ENCODE results near the gene DKK3. TPM values are rescaled to one million over a fixed set of nuclear protein-coding genes. Genes with fewer than 3 reads are reported as not detected.

DKK3 gene
- total and polyA plus RNA-seq, 8 donors: 21.8 to 63.8 (median 37.6) TPM

- no peaks in the 10 kb centered on the region for H3K27me3 ChIP-seq
- 93 to 98% (median 97%) methylated on average over 2 of the region's 2 CpGs for WGBS, 5 donors
- H3K36me3 ChIP-seq: peaks cover 0 to 17% (median 3%) of the 10 kb centered on the region in 4 donors
- no peak for DNase-seq
- H3K27ac ChIP-seq: no peak overlapping the region
- no peaks in the 10 kb centered on the region for H3K4me1 ChIP-seq
- intact Hi-C loops (cut with DNase I; ENCODE audit: low total_unique reads): no loop called here
- no peak overlapping the region for H3K4me3 ChIP-seq
- no peaks in the 10 kb centered on the region for H3K9me3 ChIP-seq
- no peak for TF ChIP-seq POLR2A (IDR thresholded peaks at IDR 0.05)
- TF ChIP-seq CTCF (IDR thresholded peaks at IDR 0.05): no peak
- TF ChIP-seq EP300 (IDR thresholded peaks at IDR 0.05): no peak
- TF ChIP-seq POLR2AphosphoS5 (IDR thresholded peaks at IDR 0.05): no peak
These were observed 92.8 kb downstream of the DKK3 start for GRCh38 chr11:11915625-11916024.

- DNase-seq: no peak
- H3K36me3 ChIP-seq: peaks cover 0 to 17% (median 12%) of the 10 kb centered on the region in 4 donors
- intact Hi-C loops (cut with DNase I; ENCODE audit: low total_unique reads): no loop called here
- H3K27me3 ChIP-seq: no peaks in the 10 kb centered on the region
- WGBS, 5 donors: 97 to 100% (median 98%) methylated on average over 1 of the region's 1 CpG
- no peak overlapping the region for H3K4me3 ChIP-seq
- TF ChIP-seq EP300 (IDR thresholded peaks at IDR 0.05) (no peak), CTCF (IDR thresholded peaks at IDR 0.05) (no peak), POLR2AphosphoS5 (IDR thresholded peaks at IDR 0.05) (no peak), POLR2A (IDR thresholded peaks at IDR 0.05) (no peak)
- H3K9me3 ChIP-seq: no peaks in the 10 kb centered on the region
- H3K27ac ChIP-seq: no peak overlapping the region
- H3K4me1 ChIP-seq: no peaks in the 10 kb centered on the region
These were observed 95.0 kb downstream of the DKK3 start for GRCh38 chr11:11913395-11913794.

Other genes starting within 250 kb of the DKK3 start
- 100 to 1,000 TPM in 2 of 5 donors, 10 to 100 TPM in 3; 35.6 to 200 (median 93.3) TPM for gene USP47, start 166.7 kb downstream of the DKK3 start, total RNA-seq
- gene USP47, start 166.7 kb downstream of the DKK3 start, polyA plus RNA-seq: 10 to 100 TPM; 14.6 to 22.6 (median 16.9) TPM
- gene MICAL2, start 102.0 kb upstream of the DKK3 start, total RNA-seq: 100 to 1,000 TPM in 2 of 5 donors, 10 to 100 TPM in 3; 82.6 to 165 (median 86.1) TPM
- gene MICAL2, start 102.0 kb upstream of the DKK3 start, polyA plus RNA-seq: 10 to 100 TPM; 11.2 to 31.4 (median 13.3) TPM